ENCODE measurements around the gene HJV.

- TF ChIP-seq CTCF (conservative IDR thresholded peaks at IDR 0.05): no peak
- no peak for TF ChIP-seq ZFX (IDR thresholded peaks at IDR 0.05)
Observed at GRCh38 chr1:146031476-146031875, 9.9 kb upstream of the HJV start.
